AG04450 (cell line): ENCODE measurements around the gene HCFC1. TPM values are rescaled to one million over a fixed set of nuclear protein-coding genes. Genes with fewer than 3 reads are reported as not detected.

Source experiments
- CTCF ChIA-PET: fragments of 300-600, 350-600 bp; formaldehyde crosslinking; extraction: SDS; loops from one replicate; lab custom pipeline; 2022; ENCODE audit warnings: antibody characterized with exemption, inconsistent platforms; lab: Charles Lee
- POLR2A ChIA-PET: fragments of 350-600 bp; formaldehyde crosslinking; extraction: SDS; loops from one replicate; lab custom pipeline; 2021; ENCODE audit warnings: antibody characterized with exemption, inconsistent platforms; lab: Yijun Ruan, JAX
- DNase-seq: peaks from one replicate; pipeline ENCODE4 v3.0.0-alpha.2; 2011; ENCODE audit warnings: low read depth, low spot score
- H3K27ac ChIP-seq: one replicate; pipeline ENCODE4 v1.5.1; 2012; ENCODE audit warnings: low read depth, low read length, control low read depth
- H3K27me3 ChIP-seq: one replicate; pipeline ENCODE4 v1.6.0; 2012; ENCODE audit warnings: low read length; ENCODE audit not compliant: control insufficient read depth, insufficient read depth
- H3K4me3 ChIP-seq: 2 replicates; pipeline ENCODE4 v1.5.1; 2011; ENCODE audit warnings: mild to moderate bottlenecking, low read depth, low read length, control low read depth
- H3K9me3 ChIP-seq: 2 replicates; pipeline ENCODE4 v1.5.1; 2012; ENCODE audit warnings: low read length; ENCODE audit not compliant: control insufficient read depth, insufficient read depth
- polyA plus RNA-seq: library from polyadenylated mRNA; depleted of rRNA; stranded (reverse); fragments of >200 nt; gene quantifications from 2 replicates; pipeline ENCODE4 v1.2.3, GENCODE V29; 2011
- TF ChIP-seq, protein P1 (sequence below): IDR thresholded peaks from 2 replicates; pipeline ENCODE4 v1.5.1; 2011; ENCODE audit warnings: low read depth, low read length, control low read depth, inconsistent platforms

The HCFC1 gene
- polyA plus RNA-seq, 1 experiment, result 2.7 TPM

DNA sequence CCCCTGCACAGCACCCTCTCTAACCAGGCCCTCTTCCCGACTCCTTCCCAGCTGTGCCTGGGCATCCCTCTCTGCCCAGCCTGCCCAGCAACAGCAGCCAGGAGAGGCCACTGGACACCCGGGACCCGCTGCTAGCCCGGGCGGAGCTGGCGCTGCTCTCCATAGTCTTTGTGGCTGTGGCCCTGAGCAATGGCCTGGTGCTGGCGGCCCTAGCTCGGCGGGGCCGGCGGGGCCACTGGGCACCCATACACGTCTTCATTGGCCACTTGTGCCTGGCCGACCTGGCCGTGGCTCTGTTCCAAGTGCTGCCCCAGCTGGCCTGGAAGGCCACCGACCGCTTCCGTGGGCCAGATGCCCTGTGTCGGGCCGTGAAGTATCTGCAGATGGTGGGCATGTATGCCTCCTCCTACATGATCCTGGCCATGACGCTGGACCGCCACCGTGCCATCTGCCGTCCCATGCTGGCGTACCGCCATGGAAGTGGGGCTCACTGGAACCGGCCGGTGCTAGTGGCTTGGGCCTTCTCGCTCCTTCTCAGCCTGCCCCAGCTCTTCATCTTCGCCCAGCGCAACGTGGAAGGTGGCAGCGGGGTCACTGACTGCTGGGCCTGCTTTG is 66.0 kb downstream of the HCFC1 start:
- CTCF ChIA-PET, result no interaction called here
- H3K4me3 ChIP-seq, result no peak overlapping the region
- TF ChIP-seq, protein P1, sequence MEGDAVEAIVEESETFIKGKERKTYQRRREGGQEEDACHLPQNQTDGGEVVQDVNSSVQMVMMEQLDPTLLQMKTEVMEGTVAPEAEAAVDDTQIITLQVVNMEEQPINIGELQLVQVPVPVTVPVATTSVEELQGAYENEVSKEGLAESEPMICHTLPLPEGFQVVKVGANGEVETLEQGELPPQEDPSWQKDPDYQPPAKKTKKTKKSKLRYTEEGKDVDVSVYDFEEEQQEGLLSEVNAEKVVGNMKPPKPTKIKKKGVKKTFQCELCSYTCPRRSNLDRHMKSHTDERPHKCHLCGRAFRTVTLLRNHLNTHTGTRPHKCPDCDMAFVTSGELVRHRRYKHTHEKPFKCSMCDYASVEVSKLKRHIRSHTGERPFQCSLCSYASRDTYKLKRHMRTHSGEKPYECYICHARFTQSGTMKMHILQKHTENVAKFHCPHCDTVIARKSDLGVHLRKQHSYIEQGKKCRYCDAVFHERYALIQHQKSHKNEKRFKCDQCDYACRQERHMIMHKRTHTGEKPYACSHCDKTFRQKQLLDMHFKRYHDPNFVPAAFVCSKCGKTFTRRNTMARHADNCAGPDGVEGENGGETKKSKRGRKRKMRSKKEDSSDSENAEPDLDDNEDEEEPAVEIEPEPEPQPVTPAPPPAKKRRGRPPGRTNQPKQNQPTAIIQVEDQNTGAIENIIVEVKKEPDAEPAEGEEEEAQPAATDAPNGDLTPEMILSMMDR, result no peak
- DNase-seq, result no peak
- POLR2A ChIA-PET, result no interaction called here
- no peaks in the 10 kb centered on the region; the same call in 1 of the 2 replicates for H3K9me3 ChIP-seq
- H3K27me3 ChIP-seq, result peaks cover 2% of the 10 kb centered on the region
- H3K27ac ChIP-seq, result no peak overlapping the region

DNA sequence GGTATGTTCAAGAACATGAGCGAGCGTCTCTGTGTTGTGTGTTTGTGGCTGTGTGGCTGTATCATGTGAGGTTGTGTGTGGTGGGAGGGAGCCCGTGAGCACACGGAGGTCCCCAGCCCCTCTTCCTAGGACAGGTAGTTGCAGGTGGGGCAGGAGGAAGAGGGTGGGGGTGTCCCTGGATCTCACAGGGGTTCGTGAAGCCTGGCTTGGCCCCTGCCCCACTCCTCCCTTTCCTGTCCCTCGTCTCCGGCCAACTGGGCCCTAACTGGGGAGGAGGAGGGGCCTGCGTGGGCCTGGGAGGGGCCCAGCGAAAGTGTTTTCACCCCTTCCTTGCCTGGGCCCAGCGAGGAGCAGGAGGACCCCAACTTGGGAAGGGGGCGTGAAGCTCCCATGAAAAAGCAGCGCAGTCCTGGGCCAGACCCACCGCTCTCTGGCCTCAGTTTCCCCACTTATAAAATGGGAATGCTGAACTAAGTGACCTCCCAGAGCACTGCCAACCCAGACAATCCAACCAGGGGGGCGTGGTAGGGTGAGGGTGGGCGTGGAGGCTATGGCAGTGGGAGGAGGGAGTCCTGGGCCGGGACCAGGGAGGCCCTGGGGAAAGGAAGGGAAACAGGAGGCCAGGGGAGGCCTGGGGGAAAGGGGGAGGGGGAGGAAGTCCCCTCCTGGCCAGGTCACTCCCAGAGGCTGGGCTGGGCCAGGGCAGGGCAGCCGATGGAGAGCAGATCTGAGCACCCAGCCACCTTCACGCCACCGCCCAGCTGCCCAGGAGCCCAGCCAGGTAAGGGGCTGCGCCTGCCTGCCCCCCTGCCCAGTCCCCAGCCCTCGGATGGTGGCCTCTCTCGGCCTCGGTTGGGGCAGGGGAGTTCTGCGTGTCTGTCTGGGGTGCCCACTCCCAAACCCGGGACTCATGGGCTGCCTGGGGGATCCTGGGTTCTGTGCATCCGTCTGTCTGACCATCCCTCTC is 67.3 kb downstream of the HCFC1 start, which contains the start of gene AVPR2:
Gene AVPR2 (plus strand): TSS at position 683 of the 967 bp plus-strand sequence. CDS start 473 bp downstream, outside the sequence.
- DNase-seq, result no peak
- no peak within 1 kb of the TSS for H3K4me3 ChIP-seq
- ChIA-PET POLR2A (no interaction called here), CTCF (no interaction called here)
- TF ChIP-seq, protein P1, result no peak
- H3K9me3 ChIP-seq, result no peaks in the 10 kb centered on the region
- peaks cover 2% of the 10 kb centered on the region for H3K27me3 ChIP-seq
- H3K27ac ChIP-seq, result no peak within 1 kb of the TSS

DNA sequence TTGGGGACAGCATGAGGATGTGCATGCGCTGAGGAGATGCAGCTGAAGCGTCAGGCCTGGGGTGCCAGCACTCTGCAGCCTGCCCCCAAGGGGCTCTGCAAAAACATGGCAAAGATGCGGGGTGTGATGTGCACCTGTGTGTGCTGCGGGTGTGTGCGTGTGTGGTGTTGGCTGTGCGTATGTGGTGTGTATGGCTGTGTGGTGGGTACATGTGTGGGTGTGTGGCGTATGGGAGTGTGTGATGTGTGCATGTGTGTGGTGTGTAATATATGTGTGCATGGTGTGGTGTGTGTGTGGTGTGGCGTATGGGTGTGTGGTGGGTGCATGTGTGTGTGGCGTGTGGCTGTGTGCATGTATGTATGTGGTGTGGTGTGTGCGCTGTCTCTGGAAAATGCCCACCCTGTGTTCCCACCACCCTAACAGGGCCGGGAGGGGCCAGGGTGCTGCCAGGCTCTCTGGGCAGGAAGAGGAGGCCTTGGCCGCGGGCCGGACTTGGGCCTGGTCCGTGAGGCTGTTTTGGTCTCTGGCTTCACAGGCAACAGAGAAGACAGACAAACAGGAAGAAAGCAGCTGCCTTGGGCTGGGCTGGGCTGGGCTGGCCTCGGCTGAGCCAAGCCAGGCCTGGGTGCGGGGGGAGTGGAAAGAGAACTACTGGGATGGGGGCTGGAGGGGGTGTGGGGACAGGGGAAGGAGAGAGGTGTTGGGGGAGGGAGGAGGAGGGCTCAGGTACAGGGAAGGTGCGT is 68.2 kb downstream of the HCFC1 start:
- no peaks in the 10 kb centered on the region for H3K9me3 ChIP-seq
- TF ChIP-seq, protein P1, result no peak
- DNase-seq, result no peak
- ChIA-PET POLR2A (no interaction called here), CTCF (no interaction called here)
- H3K27me3 ChIP-seq, result peaks cover 4% of the 10 kb centered on the region
- H3K4me3 ChIP-seq, result no peak overlapping the region
- no peak overlapping the region for H3K27ac ChIP-seq

DNA sequence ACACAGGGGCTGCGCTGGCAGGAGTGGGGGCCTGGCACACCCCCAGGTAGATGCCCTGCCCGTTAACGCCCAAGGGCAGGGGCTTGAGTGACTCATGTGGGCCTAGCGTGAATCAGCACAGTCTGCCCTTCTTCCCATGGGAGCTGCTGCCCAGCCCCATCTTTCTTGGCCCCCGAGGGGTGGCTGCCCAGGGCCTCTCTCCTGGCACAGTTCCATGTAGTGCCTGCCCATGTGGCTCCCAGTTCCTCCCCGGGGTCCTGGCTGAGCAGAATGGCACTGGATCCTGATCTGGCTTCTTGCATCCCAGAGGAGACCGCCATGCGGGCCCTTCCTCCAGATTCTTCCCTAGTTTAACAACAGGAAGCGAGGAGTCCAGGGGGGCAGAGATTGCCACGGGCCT is 69.2 kb downstream of the HCFC1 start:
- ChIA-PET POLR2A (no interaction called here), CTCF (no interaction called here)
- peaks cover 2% of the 10 kb centered on the region for H3K27me3 ChIP-seq
- TF ChIP-seq, protein P1, result no peak
- H3K9me3 ChIP-seq, result no peaks in the 10 kb centered on the region
- H3K27ac ChIP-seq, result no peak overlapping the region
- DNase-seq, result no peak
- H3K4me3 ChIP-seq, result no peak overlapping the region
